Astrocyte (in vitro differentiated cells and primary cell): ENCODE measurements around the gene PARVB. TPM values are rescaled to one million over a fixed set of nuclear protein-coding genes. Genes with fewer than 3 reads are reported as not detected.

ENCODE experiments used
- DNase-seq: peaks from one replicate; pipeline ENCODE4 v3.0.0-alpha.2; 2010; ENCODE audit warnings: low read depth
- FAIRE-seq: peaks from 2 replicates; lab custom pipeline; 2011; peaks lifted over from hg19 to GRCh38; lab: Jason Lieb, UNC
- H2AFZ ChIP-seq: 2 replicates; pipeline ENCODE4 v1.6.0; 2012; ENCODE audit warnings: low read depth, low read length, inconsistent platforms
- H3K27ac ChIP-seq: 2 replicates; pipeline ENCODE4 v1.5.1; 2011; ENCODE audit warnings: low read depth, low read length, inconsistent platforms
- H3K27me3 ChIP-seq: 2 replicates; pipeline ENCODE4 v1.6.0; 2011; ENCODE audit warnings: low read length, inconsistent platforms; ENCODE audit not compliant: insufficient read depth
- H3K36me3 ChIP-seq: 2 replicates; pipeline ENCODE4 v1.5.1; 2011; ENCODE audit warnings: low read length, inconsistent platforms; ENCODE audit not compliant: insufficient read depth
- H3K4me1 ChIP-seq: 2 replicates; pipeline ENCODE4 v1.5.1; 2011; ENCODE audit warnings: low read length, inconsistent platforms; ENCODE audit not compliant: insufficient read depth
- H3K4me2 ChIP-seq: 2 replicates; pipeline ENCODE4 v1.6.0; 2012; ENCODE audit warnings: low read length, inconsistent platforms
- H3K4me3 ChIP-seq: 2 replicates; pipeline ENCODE4 v1.5.1; 2011; ENCODE audit warnings: low read depth, mild to moderate bottlenecking, low read length, inconsistent platforms; ENCODE audit not compliant: insufficient read depth
- H3K79me2 ChIP-seq: 2 replicates; pipeline ENCODE4 v1.6.0; 2012; ENCODE audit warnings: mild to moderate bottlenecking, low read length, inconsistent platforms; ENCODE audit not compliant: insufficient read depth
- H3K9ac ChIP-seq: 2 replicates; pipeline ENCODE4 v1.6.0; 2012; ENCODE audit warnings: mild to moderate bottlenecking, low read length, inconsistent platforms
- H3K9me3 ChIP-seq: 2 replicates; pipeline ENCODE4 v1.5.1; 2012; ENCODE audit warnings: low read depth, mild to moderate bottlenecking, low read length, inconsistent platforms; ENCODE audit not compliant: insufficient read depth
- H4K20me1 ChIP-seq: 2 replicates; pipeline ENCODE4 v1.6.0; 2012; ENCODE audit warnings: low read length, inconsistent platforms; ENCODE audit not compliant: insufficient read depth
- H3K27ac Mint-ChIP-seq: one replicate; pipeline ENCODE4 v1.8.0; 2021; ENCODE audit warnings: mild to moderate bottlenecking, mixed read lengths; ENCODE audit not compliant: unreplicated experiment
- H3K27me3 Mint-ChIP-seq: one replicate; pipeline ENCODE4 v1.8.0; 2021; ENCODE audit warnings: low read depth, mixed read lengths; ENCODE audit not compliant: unreplicated experiment
- H3K36me3 Mint-ChIP-seq: one replicate; pipeline ENCODE4 v1.8.0; 2021; ENCODE audit warnings: low read depth, mixed read lengths; ENCODE audit not compliant: unreplicated experiment
- H3K4me1 Mint-ChIP-seq: one replicate; pipeline ENCODE4 v1.8.0; 2021; ENCODE audit warnings: low read depth, mixed read lengths; ENCODE audit not compliant: unreplicated experiment
- H3K4me3 Mint-ChIP-seq: one replicate; pipeline ENCODE4 v1.8.0; 2021; ENCODE audit warnings: mild to moderate bottlenecking, moderate library complexity, mixed read lengths; ENCODE audit not compliant: unreplicated experiment
- H3K9me3 Mint-ChIP-seq: one replicate; pipeline ENCODE4 v1.8.0; 2021; ENCODE audit warnings: mild to moderate bottlenecking, mixed read lengths; ENCODE audit not compliant: unreplicated experiment
- CTCF ChIP-seq: IDR thresholded peaks from 2 replicates; pipeline ENCODE4 v1.5.1; 2011; ENCODE audit warnings: low read depth, mild to moderate bottlenecking, inconsistent platforms, low read length, moderate library complexity; ENCODE audit not compliant: insufficient read depth
- EZH2 ChIP-seq: IDR thresholded peaks from 2 replicates; pipeline ENCODE4 v1.6.1; 2012; ENCODE audit warnings: mild to moderate bottlenecking, low read length, inconsistent platforms; ENCODE audit not compliant: insufficient read depth
- total RNA-seq: library from RNA; stranded (reverse); gene quantifications from 2 replicates; pipeline ENCODE4 v1.2.1, GENCODE V29; 2021

Gene PARVB
- total RNA-seq, 1 donor from 2014 or later: 22.0 TPM

- H3K4me1 Mint-ChIP-seq: no peaks in the 10 kb centered on the region
- no peaks in the 10 kb centered on the region for H3K36me3 ChIP-seq
- H3K27me3 ChIP-seq: peaks cover 9% of the 10 kb centered on the region
- peaks cover 41% of the 10 kb centered on the region for H3K27me3 Mint-ChIP-seq
- H3K9ac ChIP-seq: no peak overlapping the region
- H3K4me2 ChIP-seq: no peak overlapping the region
- no peaks in the 10 kb centered on the region for H4K20me1 ChIP-seq
- H3K9me3 Mint-ChIP-seq: peaks cover 2% of the 10 kb centered on the region
- no peak overlapping the region for H3K27ac Mint-ChIP-seq
- peaks cover 2% of the 10 kb centered on the region for H3K9me3 ChIP-seq
- FAIRE-seq (no peak), DNase-seq (peak; percentile 14)
- H3K4me3 Mint-ChIP-seq: no peak overlapping the region
- TF ChIP-seq EZH2 (no peak), CTCF (no peak)
- peaks cover 3% of the 10 kb centered on the region for H3K36me3 Mint-ChIP-seq
- no peaks in the 10 kb centered on the region for H3K79me2 ChIP-seq
- no peak overlapping the region for H3K27ac ChIP-seq
- H3K4me3 ChIP-seq: no peak overlapping the region
- no peak overlapping the region for H2AFZ ChIP-seq
- no peaks in the 10 kb centered on the region for H3K4me1 ChIP-seq
These were observed 166.9 kb downstream of the PARVB start for GRCh38 chr22:44191036-44191454.

GRCh38 chr22:44192098-44192815 lies 168.2 kb downstream of the PARVB start:
- Mint-ChIP-seq H3K4me1 (no peaks in the 10 kb centered on the region), H3K4me3 (no peak overlapping the region), H3K36me3 (peaks cover 1% of the 10 kb centered on the region), H3K27me3 (peaks cover 42% of the 10 kb centered on the region), H3K9me3 (peaks cover 2% of the 10 kb centered on the region), H3K27ac (no peak overlapping the region)
- Histone ChIP-seq H3K27me3 (peaks cover 10% of the 10 kb centered on the region), H3K4me2 (no peak overlapping the region), H3K4me1 (no peaks in the 10 kb centered on the region), H2AFZ (no peak overlapping the region), H3K27ac (no peak overlapping the region), H4K20me1 (no peaks in the 10 kb centered on the region), H3K9ac (no peak overlapping the region), H3K36me3 (no peaks in the 10 kb centered on the region), H3K4me3 (no peak overlapping the region), H3K9me3 (peaks cover 2% of the 10 kb centered on the region), H3K79me2 (no peaks in the 10 kb centered on the region)
- no peak for DNase-seq
- TF ChIP-seq CTCF: no peak
- no peak for TF ChIP-seq EZH2
- FAIRE-seq: no peak
